Trophoblast cell (in vitro differentiated cells and primary cell): ENCODE data around the gene KCNMA1.

Experiments used
- DNase-seq, 2 donors: peaks; one replicate each; pipeline ENCODE4 v3.0.0-alpha.2; 2016
- H2AFZ ChIP-seq: 2 replicates; pipeline ENCODE4 v1.6.1; 2013; ENCODE audit warnings: low read length, moderate library complexity, mild to moderate bottlenecking; ENCODE audit not compliant: insufficient read depth, poor library complexity
- H2AK5ac ChIP-seq: 2 replicates; pipeline ENCODE4 v1.6.1; 2013; ENCODE audit warnings: mild to moderate bottlenecking, low read length
- H2BK120ac ChIP-seq: 2 replicates; pipeline ENCODE4 v1.6.1; 2013; ENCODE audit warnings: low read length, mild to moderate bottlenecking, moderate library complexity; ENCODE audit not compliant: insufficient read depth, poor library complexity
- H2BK12ac ChIP-seq: 2 replicates; pipeline ENCODE4 v1.6.1; 2013; ENCODE audit warnings: mild to moderate bottlenecking, low read length, moderate library complexity
- H2BK5ac ChIP-seq: 2 replicates; pipeline ENCODE4 v1.6.1; 2013; ENCODE audit warnings: low read length, low read depth, moderate library complexity, mild to moderate bottlenecking; ENCODE audit not compliant: poor library complexity
- H3K14ac ChIP-seq: 2 replicates; pipeline ENCODE4 v1.6.1; 2013; ENCODE audit warnings: mild to moderate bottlenecking, low read length
- H3K18ac ChIP-seq: 2 replicates; pipeline ENCODE4 v1.6.1; 2013; ENCODE audit warnings: mild to moderate bottlenecking, low read length
- H3K23ac ChIP-seq: 2 replicates; pipeline ENCODE4 v1.6.1; 2013; ENCODE audit warnings: low read length
- H3K27ac ChIP-seq: 2 replicates; pipeline ENCODE4 v1.5.1; 2013; ENCODE audit warnings: low read depth, mild to moderate bottlenecking, inconsistent platforms, low read length, moderate library complexity
- H3K27me3 ChIP-seq: 2 replicates; pipeline ENCODE4 v1.6.1; 2013; ENCODE audit warnings: inconsistent platforms, mild to moderate bottlenecking, low read length, moderate library complexity; ENCODE audit not compliant: insufficient read depth
- H3K36me3 ChIP-seq, 2 experiments: 1 replicate in 1 of 2; 2 replicates in 1 of 2; pipeline ENCODE4 v1.6.1; 2013; ENCODE audit warnings: low read length in 2 of 2, mild to moderate bottlenecking in 2 of 2, moderate library complexity in 1 of 2; ENCODE audit not compliant: insufficient read depth in 2 of 2, control insufficient read depth in 1 of 2
- H3K4ac ChIP-seq: 2 replicates; pipeline ENCODE4 v1.6.1; 2013; ENCODE audit warnings: low read depth, mild to moderate bottlenecking, low read length, moderate library complexity
- H3K4me1 ChIP-seq, 2 experiments: 1 replicate in 1 of 2; 2 replicates in 1 of 2; pipeline ENCODE4 v1.6.1; 2013; ENCODE audit warnings: low read length in 2 of 2, mild to moderate bottlenecking in 2 of 2, moderate library complexity in 1 of 2; ENCODE audit not compliant: insufficient read depth in 2 of 2, control insufficient read depth in 1 of 2
- H3K4me2 ChIP-seq: 2 replicates; pipeline ENCODE4 v1.6.1; 2013; ENCODE audit warnings: inconsistent platforms, mild to moderate bottlenecking, low read length, moderate library complexity
- H3K4me3 ChIP-seq: 2 replicates; pipeline ENCODE4 v1.5.1; 2013; ENCODE audit warnings: mild to moderate bottlenecking, low read depth, low read length, inconsistent platforms
- H3K79me1 ChIP-seq: one replicate; pipeline ENCODE4 v1.6.1; 2013; ENCODE audit warnings: low read length
- H3K79me2 ChIP-seq: 2 replicates; pipeline ENCODE4 v1.6.1; 2013; ENCODE audit warnings: low read length, mild to moderate bottlenecking; ENCODE audit not compliant: control insufficient read depth, insufficient read depth, poor library complexity
- H3K9ac ChIP-seq: 2 replicates; pipeline ENCODE4 v1.6.1; 2013; ENCODE audit warnings: mild to moderate bottlenecking, low read length
- H3K9me3 ChIP-seq: 2 replicates; pipeline ENCODE4 v1.6.1; 2013; ENCODE audit warnings: low read depth, mild to moderate bottlenecking, control low read depth, inconsistent platforms, low read length; ENCODE audit not compliant: insufficient read depth
- H4K12ac ChIP-seq: 2 replicates; pipeline ENCODE4 v1.6.1; 2013; ENCODE audit warnings: low read depth, mild to moderate bottlenecking, low read length, moderate library complexity
- H4K8ac ChIP-seq: 2 replicates; pipeline ENCODE4 v1.6.1; 2013; ENCODE audit warnings: low read depth, mild to moderate bottlenecking, low read length, moderate library complexity
- H4K91ac ChIP-seq: one replicate; pipeline ENCODE4 v1.6.1; 2013; ENCODE audit warnings: low read depth, mild to moderate bottlenecking, low read length, moderate library complexity
- WGBS: extraction: QIAGEN DNeasy Blood & Tissue Kit; methylation state at CpG from one replicate; pipeline ENCODE4 v1.1.7; 2013; ENCODE audit warnings: missing lambda C conversion rate; ENCODE audit not compliant: insufficient read length, insufficient coverage; ENCODE audit errors: extremely low coverage; 5-methylcytosine and 5-hydroxymethylcytosine counted together

Gene KCNMA1

DNA sequence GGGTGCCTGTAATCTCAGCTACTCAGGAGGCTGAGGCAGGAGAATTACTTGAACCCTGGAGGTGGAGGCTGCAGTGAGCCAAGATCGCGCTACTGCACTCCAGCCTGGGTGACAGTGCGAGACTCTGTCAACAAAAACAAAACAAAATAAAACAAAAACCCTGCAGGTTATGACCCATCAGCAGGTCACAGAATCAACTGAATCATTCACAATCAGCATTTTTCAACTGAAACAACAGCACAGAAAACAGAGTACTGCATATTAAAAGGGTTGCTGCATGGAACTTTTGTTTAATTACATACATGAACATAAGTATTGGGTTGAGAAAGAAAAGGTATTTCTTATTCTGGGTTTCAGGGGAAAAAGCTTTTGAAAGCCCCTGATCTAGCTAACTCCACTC is 77.6 kb downstream of the KCNMA1 start:
- Histone ChIP-seq H3K23ac (no peak overlapping the region), H3K4me2 (no peak overlapping the region), H4K8ac (no peak overlapping the region), H3K4me3 (no peak overlapping the region), H3K27ac (no peak overlapping the region), H4K12ac (no peak overlapping the region), H3K4me1 (peaks cover 8 to 12% of the 10 kb centered on the region in 2 experiments), H2BK12ac (no peak overlapping the region), H2AFZ (no peak overlapping the region), H3K36me3 (peaks cover 0 to 7% of the 10 kb centered on the region in 2 experiments), H2AK5ac (no peak overlapping the region), H3K79me1 (peaks cover 2% of the 10 kb centered on the region), H3K9me3 (no peaks in the 10 kb centered on the region), H3K79me2 (no peaks in the 10 kb centered on the region), H2BK5ac (no peak overlapping the region), H4K91ac (no peak overlapping the region), H2BK120ac (no peak overlapping the region), H3K14ac (no peak overlapping the region), H3K27me3 (no peaks in the 10 kb centered on the region), H3K18ac (no peak overlapping the region), H3K4ac (no peak overlapping the region), H3K9ac (no peak overlapping the region)
- DNase-seq: no peak
- no CpG with 5 or more reads among the region's 3 CpGs for WGBS

DNA sequence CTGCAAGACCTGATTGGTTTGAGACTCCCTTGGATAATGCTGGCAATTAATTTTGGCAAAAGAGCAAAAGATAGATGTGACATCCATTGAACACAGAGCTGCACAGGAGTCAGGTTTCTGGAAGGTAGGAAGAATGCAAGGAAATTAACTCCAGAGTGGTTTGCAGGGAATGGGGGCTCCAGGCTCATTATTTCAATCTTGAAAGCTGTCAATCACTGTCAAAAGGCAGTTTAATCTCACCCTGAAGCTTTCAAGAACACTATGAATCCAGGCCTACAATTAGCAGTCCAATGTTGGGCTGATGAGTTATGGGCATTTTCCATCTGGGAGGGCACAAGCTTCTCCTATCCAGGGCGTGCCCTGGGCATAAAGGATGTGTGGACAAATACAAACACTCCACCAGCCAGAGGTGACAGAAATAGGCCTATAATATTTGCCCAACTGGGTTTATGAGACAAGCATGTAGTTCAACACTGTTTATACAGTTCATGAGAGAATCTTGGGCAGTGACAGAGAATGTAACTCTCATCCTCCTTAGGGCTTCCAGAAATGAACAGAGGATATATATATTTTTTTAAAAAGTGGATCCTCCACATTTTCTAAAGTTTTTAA is 80.5 kb downstream of the KCNMA1 start:
- no peak overlapping the region for H2AK5ac ChIP-seq
- H2BK12ac ChIP-seq: no peak overlapping the region
- H3K79me2 ChIP-seq: no peaks in the 10 kb centered on the region
- H3K23ac ChIP-seq: no peak overlapping the region
- H3K4me3 ChIP-seq: no peak overlapping the region
- peaks cover 2 to 14% of the 10 kb centered on the region in 2 experiments for H3K36me3 ChIP-seq
- no peak overlapping the region for H3K18ac ChIP-seq
- DNase-seq: no peak
- H3K4me2 ChIP-seq: no peak overlapping the region
- H3K79me1 ChIP-seq: peaks cover 2% of the 10 kb centered on the region
- H3K14ac ChIP-seq: no peak overlapping the region
- no peak overlapping the region for H3K4ac ChIP-seq
- H4K91ac ChIP-seq: no peak overlapping the region
- H3K9me3 ChIP-seq: no peaks in the 10 kb centered on the region
- no peaks in the 10 kb centered on the region for H3K27me3 ChIP-seq
- WGBS: no CpG with 5 or more reads among the region's 1 CpG
- H3K9ac ChIP-seq: no peak overlapping the region
- no peak overlapping the region for H2BK5ac ChIP-seq
- no peak overlapping the region for H3K27ac ChIP-seq
- H4K12ac ChIP-seq: no peak overlapping the region
- peaks cover 2 to 6% of the 10 kb centered on the region in 2 experiments for H3K4me1 ChIP-seq
- no peak overlapping the region for H4K8ac ChIP-seq
- no peak overlapping the region for H2AFZ ChIP-seq
- H2BK120ac ChIP-seq: no peak overlapping the region

DNA sequence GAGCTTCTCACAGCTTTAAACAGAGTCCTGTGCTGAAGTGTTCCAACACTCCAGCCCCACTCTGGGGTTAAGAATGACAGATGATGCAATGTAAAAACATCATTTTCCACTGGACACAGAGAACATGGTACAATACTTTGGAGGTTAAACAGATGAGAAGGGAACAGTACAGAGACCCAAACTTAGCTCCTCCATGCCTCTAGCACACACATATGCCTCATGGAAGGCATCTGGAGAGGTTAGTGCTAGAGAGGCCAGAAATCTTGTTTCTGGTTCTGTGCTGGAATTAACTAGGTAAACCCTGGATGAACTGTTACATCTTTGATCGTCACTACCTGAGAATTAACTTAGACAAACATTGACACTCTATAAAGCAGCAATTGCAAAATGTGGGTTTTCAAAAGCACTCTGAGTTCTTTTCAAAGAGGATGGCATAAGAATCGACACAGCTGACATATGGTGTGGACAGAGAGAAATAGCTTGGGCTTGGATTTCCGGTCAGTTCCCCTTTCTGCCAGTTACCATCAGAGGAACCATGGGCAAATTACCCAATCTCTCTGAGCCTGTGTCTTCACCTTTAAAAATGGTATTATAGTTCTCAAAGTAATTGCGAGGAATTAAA is 81.9 kb downstream of the KCNMA1 start:
- Histone ChIP-seq H4K91ac (no peak overlapping the region), H2BK120ac (no peak overlapping the region), H2AFZ (no peak overlapping the region), H3K9ac (no peak overlapping the region), H3K4me1 (peaks cover 2 to 6% of the 10 kb centered on the region in 2 experiments), H3K4me2 (no peak overlapping the region), H4K8ac (no peak overlapping the region), H4K12ac (no peak overlapping the region), H2AK5ac (no peak overlapping the region), H3K27ac (no peak overlapping the region), H3K4ac (no peak overlapping the region), H3K27me3 (no peaks in the 10 kb centered on the region), H2BK12ac (no peak overlapping the region), H3K14ac (no peak overlapping the region), H2BK5ac (no peak overlapping the region), H3K79me1 (peaks cover 2% of the 10 kb centered on the region), H3K4me3 (no peak overlapping the region), H3K18ac (no peak overlapping the region), H3K79me2 (no peaks in the 10 kb centered on the region), H3K9me3 (no peaks in the 10 kb centered on the region), H3K36me3 (peaks cover 3 to 14% of the 10 kb centered on the region in 2 experiments), H3K23ac (no peak overlapping the region)
- no CpG with 5 or more reads among the region's 4 CpGs for WGBS
- peak in 1 of 2 donors; percentile 8 for DNase-seq

DNA sequence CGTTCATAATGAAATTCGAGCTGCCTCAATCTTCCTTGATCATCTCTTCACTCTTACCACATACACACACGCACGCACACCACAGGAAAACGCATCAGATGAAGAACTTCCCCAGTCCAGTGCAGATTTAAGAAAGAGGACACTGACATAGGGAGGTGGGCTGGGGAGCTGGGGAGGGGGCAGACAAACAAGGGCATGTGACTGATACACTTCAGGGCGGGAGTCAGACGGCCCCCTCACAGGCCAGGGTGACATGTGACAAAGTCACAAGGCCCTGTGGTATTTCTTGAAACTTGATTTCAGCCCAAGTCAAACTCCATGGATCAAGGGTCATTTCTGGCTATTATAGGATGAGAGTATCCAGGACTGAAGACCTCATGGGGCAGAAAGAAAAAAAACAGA is 82.6 kb downstream of the KCNMA1 start:
- H2BK120ac ChIP-seq: no peak overlapping the region

More for the DNA sequence above, 82.6 kb downstream of the KCNMA1 start:
- no peak overlapping the region for H4K12ac ChIP-seq
- no peak overlapping the region for H2BK5ac ChIP-seq
- H3K4me1 ChIP-seq: peaks cover 2 to 6% of the 10 kb centered on the region in 2 experiments
- H3K9me3 ChIP-seq: no peaks in the 10 kb centered on the region
- DNase-seq: no peak
- no peak overlapping the region for H2AK5ac ChIP-seq
- no peak overlapping the region for H4K91ac ChIP-seq
- WGBS: 100% methylated on average over 2 of the region's 7 CpGs
- H3K14ac ChIP-seq: no peak overlapping the region
- no peak overlapping the region for H2BK12ac ChIP-seq
- no peak overlapping the region for H3K4ac ChIP-seq
- H3K36me3 ChIP-seq: peaks cover 7 to 17% of the 10 kb centered on the region in 2 experiments
- H3K4me2 ChIP-seq: no peak overlapping the region
- H3K4me3 ChIP-seq: no peak overlapping the region
- H3K18ac ChIP-seq: no peak overlapping the region
- H3K27me3 ChIP-seq: no peaks in the 10 kb centered on the region
- H3K79me1 ChIP-seq: peaks cover 2% of the 10 kb centered on the region
- no peak overlapping the region for H3K23ac ChIP-seq
- no peak overlapping the region for H4K8ac ChIP-seq
- no peak overlapping the region for H3K9ac ChIP-seq
- no peak overlapping the region for H3K27ac ChIP-seq
- no peak overlapping the region for H2AFZ ChIP-seq
- no peaks in the 10 kb centered on the region for H3K79me2 ChIP-seq
